SJSA1 (cell line): ENCODE results near the gene DICER1. TPM values are rescaled to one million over a fixed set of nuclear protein-coding genes. Genes with fewer than 3 reads are reported as not detected.
A peak's percentile ranks its signal among the peaks of the same experiment; 100 is the strongest.

ENCODE experiments used
- DNase-seq, 2 experiments: peaks; one replicate each; pipeline ENCODE4 v3.0.0-alpha.2; 2015 to 2020; ENCODE audit warnings: low spot score in 2 of 2, low read depth in 1 of 2
- H3K27ac ChIP-seq: fragments of 250-450 bp; sonication (Bioruptor Pico); 2 replicates; pipeline ENCODE4 v1.5.1; 2020; ENCODE audit warnings: mild to moderate bottlenecking, moderate library complexity
- H3K27me3 ChIP-seq: fragments of 250-450 bp; sonication (Bioruptor Pico); replicated peaks from 2 replicates; pipeline ENCODE4 v1.5.1; 2020; ENCODE audit warnings: mild to moderate bottlenecking, moderate library complexity
- H3K36me3 ChIP-seq: fragments of 250-450 bp; sonication (Bioruptor Pico); 2 replicates; pipeline ENCODE4 v1.5.1; 2020; ENCODE audit warnings: mild to moderate bottlenecking
- H3K4me1 ChIP-seq: fragments of 250-450 bp; sonication (Bioruptor Pico); replicated peaks from 2 replicates; pipeline ENCODE4 v1.6.1; 2021; ENCODE audit warnings: mild to moderate bottlenecking
- H3K4me3 ChIP-seq: fragments of 250-450 bp; sonication (Bioruptor Pico); 2 replicates; pipeline ENCODE4 v1.5.1; 2020; ENCODE audit warnings: mild to moderate bottlenecking
- H3K9me3 ChIP-seq: fragments of 250-450 bp; sonication (Bioruptor Pico); replicated peaks from 2 replicates; pipeline ENCODE4 v1.5.1; 2020; ENCODE audit warnings: mild to moderate bottlenecking
- total RNA-seq: library from RNA; depleted of rRNA; stranded (reverse); fragments of >200 nt; shearing (Covaris generic); gene quantifications from 2 replicates; pipeline ENCODE4 v1.2.3, GENCODE V29; 2014

DICER1 gene
- total RNA-seq, 1 experiment from 2014 or later, result 28.6 TPM

GRCh38 chr14:95119336-95119735, 38.0 kb downstream of the DICER1 start:
- Histone ChIP-seq H3K9me3 (no peaks in the 10 kb centered on the region), H3K4me1 (no peaks in the 10 kb centered on the region), H3K27me3 (no peaks in the 10 kb centered on the region), H3K4me3 (no peak overlapping the region), H3K27ac (no peak overlapping the region), H3K36me3 (peaks cover 49% of the 10 kb centered on the region)
- no peak for DNase-seq

- Histone ChIP-seq H3K9me3 (no peaks in the 10 kb centered on the region), H3K27ac (no peak overlapping the region), H3K27me3 (no peaks in the 10 kb centered on the region), H3K4me1 (no peaks in the 10 kb centered on the region), H3K36me3 (peaks cover 52% of the 10 kb centered on the region), H3K4me3 (no peak overlapping the region)
- no peak for DNase-seq
These were observed 39.2 kb downstream of the DICER1 start for GRCh38 chr14:95117937-95118721.

GRCh38 chr14:95113476-95113875, 43.9 kb downstream of the DICER1 start:
- no peaks in the 10 kb centered on the region for H3K27me3 ChIP-seq
- no peaks in the 10 kb centered on the region for H3K9me3 ChIP-seq
- H3K27ac ChIP-seq, result no peak overlapping the region
- no peak overlapping the region for H3K4me3 ChIP-seq
- no peak for DNase-seq
- peaks cover 77% of the 10 kb centered on the region for H3K36me3 ChIP-seq
- H3K4me1 ChIP-seq, result no peaks in the 10 kb centered on the region

- no peaks in the 10 kb centered on the region for H3K27me3 ChIP-seq
- no peak overlapping the region for H3K27ac ChIP-seq
- H3K4me3 ChIP-seq, result no peak overlapping the region
- H3K36me3 ChIP-seq, result peaks cover 80% of the 10 kb centered on the region
- H3K9me3 ChIP-seq, result no peaks in the 10 kb centered on the region
- DNase-seq, result no peak
- no peaks in the 10 kb centered on the region for H3K4me1 ChIP-seq
These were observed 45.7 kb downstream of the DICER1 start for GRCh38 chr14:95111507-95112164.

- peaks cover 76% of the 10 kb centered on the region for H3K36me3 ChIP-seq
These were observed 47.2 kb downstream of the DICER1 start for GRCh38 chr14:95110178-95110577.

GRCh38 chr14:95107711-95108110, 49.6 kb downstream of the DICER1 start:
- H3K27me3 ChIP-seq, result no peaks in the 10 kb centered on the region
- peaks cover 82% of the 10 kb centered on the region for H3K36me3 ChIP-seq
- no peak overlapping the region for H3K27ac ChIP-seq
- no peak overlapping the region for H3K4me3 ChIP-seq
- no peak for DNase-seq
- no peaks in the 10 kb centered on the region for H3K4me1 ChIP-seq
- no peaks in the 10 kb centered on the region for H3K9me3 ChIP-seq

More at GRCh38 chr14:95110178-95110577, 47.2 kb downstream of the DICER1 start:
- no peaks in the 10 kb centered on the region for H3K4me1 ChIP-seq
- DNase-seq, result no peak
- no peak overlapping the region for H3K4me3 ChIP-seq
- H3K9me3 ChIP-seq, result no peaks in the 10 kb centered on the region
- no peaks in the 10 kb centered on the region for H3K27me3 ChIP-seq
- H3K27ac ChIP-seq, result no peak overlapping the region

- H3K36me3 ChIP-seq, result peaks cover 82% of the 10 kb centered on the region
- no peak for DNase-seq
- H3K4me3 ChIP-seq, result no peak overlapping the region
- no peaks in the 10 kb centered on the region for H3K9me3 ChIP-seq
- no peaks in the 10 kb centered on the region for H3K27me3 ChIP-seq
- H3K4me1 ChIP-seq, result no peaks in the 10 kb centered on the region
- no peak overlapping the region for H3K27ac ChIP-seq
These were observed 50.4 kb downstream of the DICER1 start for GRCh38 chr14:95106971-95107370.

- DNase-seq, result no peak
- Histone ChIP-seq H3K27ac (no peak overlapping the region), H3K27me3 (no peaks in the 10 kb centered on the region), H3K4me1 (no peaks in the 10 kb centered on the region), H3K36me3 (peaks cover 68% of the 10 kb centered on the region), H3K4me3 (no peak overlapping the region), H3K9me3 (no peaks in the 10 kb centered on the region)
These were observed 52.4 kb downstream of the DICER1 start for GRCh38 chr14:95104911-95105310.

- Histone ChIP-seq H3K27ac (no peak overlapping the region), H3K4me3 (no peak overlapping the region), H3K27me3 (no peaks in the 10 kb centered on the region), H3K9me3 (no peaks in the 10 kb centered on the region), H3K36me3 (peaks cover 55% of the 10 kb centered on the region), H3K4me1 (no peaks in the 10 kb centered on the region)
- DNase-seq, result no peak
These were observed 54.7 kb downstream of the DICER1 start for GRCh38 chr14:95102680-95103044.

- H3K27ac ChIP-seq, result no peak overlapping the region
- no peak overlapping the region for H3K4me3 ChIP-seq
- H3K27me3 ChIP-seq, result no peaks in the 10 kb centered on the region
- no peaks in the 10 kb centered on the region for H3K9me3 ChIP-seq
- H3K4me1 ChIP-seq, result no peaks in the 10 kb centered on the region
- peaks cover 50% of the 10 kb centered on the region for H3K36me3 ChIP-seq
- DNase-seq, result no peak
These were observed 55.3 kb downstream of the DICER1 start for GRCh38 chr14:95101736-95102679.

GRCh38 chr14:95098984-95099599, 58.2 kb downstream of the DICER1 start:
- Histone ChIP-seq H3K4me1 (no peaks in the 10 kb centered on the region), H3K4me3 (no peak overlapping the region), H3K36me3 (peaks cover 50% of the 10 kb centered on the region), H3K27me3 (no peaks in the 10 kb centered on the region), H3K27ac (no peak overlapping the region), H3K9me3 (no peaks in the 10 kb centered on the region)
- DNase-seq, result peak; percentile 52 to 63

GRCh38 chr14:95097385-95097784, 59.9 kb downstream of the DICER1 start:
- H3K36me3 ChIP-seq, result peaks cover 51% of the 10 kb centered on the region
- no peak for DNase-seq
- H3K9me3 ChIP-seq, result no peaks in the 10 kb centered on the region
- no peaks in the 10 kb centered on the region for H3K27me3 ChIP-seq
- H3K27ac ChIP-seq, result no peak overlapping the region
- no peaks in the 10 kb centered on the region for H3K4me1 ChIP-seq
- no peak overlapping the region for H3K4me3 ChIP-seq

GRCh38 chr14:95096476-95096875, 60.9 kb downstream of the DICER1 start:
- no peak for DNase-seq
- Histone ChIP-seq H3K4me1 (no peaks in the 10 kb centered on the region), H3K27me3 (no peaks in the 10 kb centered on the region), H3K27ac (no peak overlapping the region), H3K4me3 (no peak overlapping the region), H3K9me3 (no peaks in the 10 kb centered on the region), H3K36me3 (peaks cover 51% of the 10 kb centered on the region)
